Breast epithelium (tissue), 4 donors: ENCODE data around the gene PEX19. TPM values are rescaled to one million over a fixed set of nuclear protein-coding genes. Genes with fewer than 3 reads are reported as not detected.

ENCODE experiments used
- DNase-seq, 2 donors: peaks; one replicate each; pipeline ENCODE4 v3.0.0-alpha.2; 2019; ENCODE audit warnings: low spot score in 2 of 2
- H3K27ac ChIP-seq, 2 donors: fragments of 200-600 bp; sonication (generic) in 1 of 2; one replicate each; pipeline ENCODE4 v1.5.1; 2016 to 2019; ENCODE audit warnings: mild to moderate bottlenecking in 1 of 2
- H3K27me3 ChIP-seq, 2 donors: fragments of 200-600 bp; sonication (generic) in 1 of 2; one replicate each; pipeline versions ENCODE4 v1.5.1 to v1.6.0; 2017 to 2019; ENCODE audit warnings: control low read depth in 1 of 2, mild to moderate bottlenecking in 1 of 2
- H3K36me3 ChIP-seq: fragments of 200-600 bp; one replicate; pipeline ENCODE4 v1.5.1; 2019
- H3K4me1 ChIP-seq, 2 donors: fragments of 200-600 bp; sonication (generic); one replicate each; pipeline ENCODE4 v1.5.1; 2016 to 2019; ENCODE audit warnings: control low read depth in 1 of 2
- H3K4me3 ChIP-seq, 3 donors: fragments of 200-600 bp; sonication (generic); 1 replicate in 2 of 3; 2 replicates in 1 of 3; pipeline ENCODE4 v1.5.1; 2016 to 2019; ENCODE audit warnings: mild to moderate bottlenecking in 3 of 3, moderate library complexity in 2 of 3
- H3K9me3 ChIP-seq, 2 donors: fragments of 200-600 bp; sonication (generic) in 1 of 2; one replicate each; pipeline ENCODE4 v1.5.1; 2016 to 2019; ENCODE audit warnings: control low read depth in 1 of 2
- POLR2A ChIP-seq: fragments of 450-650 bp; IDR thresholded peaks from one replicate; pipeline ENCODE4 v1.6.1; 2016; ENCODE audit warnings: antibody characterized with exemption, mild to moderate bottlenecking, moderate library complexity
- POLR2AphosphoS5 ChIP-seq, 3 donors: sonication (generic); formaldehyde crosslinking; IDR thresholded peaks; one replicate each; pipeline ENCODE4 v1.6.1; 2017; ENCODE audit warnings: antibody characterized with exemption in 3 of 3
- intact Hi-C: fragments of 100-400 bp; cut with DNase I; formaldehyde crosslinking; loops from one replicate; pipeline ENCODE4 v1.15.1; 2023; ENCODE audit warnings: low total_unique reads
- total RNA-seq, 3 donors: library from RNA; depleted of rRNA; stranded (reverse); fragments of >200 nt; gene quantifications; one replicate each; pipeline ENCODE4 v1.1.0, GENCODE V29; 2016
- TF ChIP-seq, protein P1 (sequence below), 3 donors: fragments of 450-650 bp; IDR thresholded peaks; one replicate each; pipeline ENCODE4 v1.5.1; 2016 to 2017; ENCODE audit warnings: antibody characterized with exemption in 3 of 3, mild to moderate bottlenecking in 3 of 3, moderate library complexity in 3 of 3

Gene PEX19
- total RNA-seq, 3 donors from 2014 or later = 58.7 to 136 (median 80.1) TPM

DNA sequence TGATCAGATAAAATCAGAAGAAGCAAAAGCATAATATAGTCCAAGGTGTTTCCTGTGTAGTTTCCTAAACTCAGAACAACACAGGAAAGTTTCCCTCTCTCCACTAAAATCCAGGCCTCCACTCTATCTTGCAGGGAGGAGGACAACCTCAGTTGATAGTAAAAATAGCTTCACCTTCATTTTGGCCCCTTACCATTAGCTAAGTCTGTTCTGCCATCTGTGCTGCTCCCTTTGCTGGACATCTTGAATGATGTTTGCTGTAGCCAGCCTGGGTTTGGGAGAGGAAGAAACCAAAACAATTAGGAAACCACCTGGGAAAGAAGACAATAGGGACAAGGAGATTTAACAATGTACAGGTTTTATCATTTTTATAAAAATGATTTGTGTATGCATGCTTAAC, 41.2 kb downstream of the PEX19 start:
- Histone ChIP-seq H3K4me1 (no peaks in the 10 kb centered on the region), H3K36me3 (no peaks in the 10 kb centered on the region), H3K27ac (no peak overlapping the region), H3K9me3 (no peaks in the 10 kb centered on the region), H3K4me3 (no peak overlapping the region), H3K27me3 (no peaks in the 10 kb centered on the region)
- no peak for DNase-seq
- intact Hi-C loops = no loop called here
- TF ChIP-seq POLR2A (no peak), POLR2AphosphoS5 (IDR thresholded peaks at IDR 0.05) (no peak)
- TF ChIP-seq, protein P1, sequence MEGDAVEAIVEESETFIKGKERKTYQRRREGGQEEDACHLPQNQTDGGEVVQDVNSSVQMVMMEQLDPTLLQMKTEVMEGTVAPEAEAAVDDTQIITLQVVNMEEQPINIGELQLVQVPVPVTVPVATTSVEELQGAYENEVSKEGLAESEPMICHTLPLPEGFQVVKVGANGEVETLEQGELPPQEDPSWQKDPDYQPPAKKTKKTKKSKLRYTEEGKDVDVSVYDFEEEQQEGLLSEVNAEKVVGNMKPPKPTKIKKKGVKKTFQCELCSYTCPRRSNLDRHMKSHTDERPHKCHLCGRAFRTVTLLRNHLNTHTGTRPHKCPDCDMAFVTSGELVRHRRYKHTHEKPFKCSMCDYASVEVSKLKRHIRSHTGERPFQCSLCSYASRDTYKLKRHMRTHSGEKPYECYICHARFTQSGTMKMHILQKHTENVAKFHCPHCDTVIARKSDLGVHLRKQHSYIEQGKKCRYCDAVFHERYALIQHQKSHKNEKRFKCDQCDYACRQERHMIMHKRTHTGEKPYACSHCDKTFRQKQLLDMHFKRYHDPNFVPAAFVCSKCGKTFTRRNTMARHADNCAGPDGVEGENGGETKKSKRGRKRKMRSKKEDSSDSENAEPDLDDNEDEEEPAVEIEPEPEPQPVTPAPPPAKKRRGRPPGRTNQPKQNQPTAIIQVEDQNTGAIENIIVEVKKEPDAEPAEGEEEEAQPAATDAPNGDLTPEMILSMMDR (IDR thresholded peaks at IDR 0.05) = no peak

DNA sequence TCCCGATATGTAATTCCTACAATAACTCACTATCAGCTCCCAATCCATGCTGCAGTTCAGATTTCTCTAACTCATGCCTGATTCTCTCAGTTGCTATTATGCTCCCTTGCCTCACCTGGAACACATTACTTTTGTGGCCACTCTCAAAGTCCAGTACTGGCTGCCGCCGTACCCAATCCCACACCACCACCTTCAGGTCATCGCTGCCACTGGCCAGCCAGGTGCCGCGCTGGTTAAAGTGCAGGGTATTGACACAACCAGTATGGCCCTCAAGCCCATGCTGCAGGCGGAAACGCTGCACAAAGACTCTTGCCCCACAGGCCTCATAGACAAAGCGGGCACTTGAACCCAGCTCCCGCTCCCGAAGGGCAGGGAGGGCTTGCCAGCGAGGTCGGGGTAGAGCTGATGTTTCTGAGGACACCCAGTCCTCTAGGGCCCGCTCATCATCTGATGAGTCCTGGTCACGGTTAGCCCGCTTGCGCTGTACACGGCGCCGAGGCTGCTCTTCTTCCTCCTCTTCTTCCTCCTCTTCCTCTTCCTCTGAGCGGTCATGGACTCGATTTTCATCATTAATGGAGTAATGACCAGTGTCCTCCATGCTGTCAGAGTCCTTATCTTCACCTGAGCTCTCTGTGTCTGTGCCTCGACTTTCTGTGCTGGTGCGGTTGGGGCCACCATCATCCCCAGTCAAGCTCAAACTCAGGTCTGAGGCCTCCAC, 45.2 kb downstream of the PEX19 start:
- H3K4me1 ChIP-seq = no peaks in the 10 kb centered on the region
- DNase-seq = no peak
- no peaks in the 10 kb centered on the region for H3K36me3 ChIP-seq
- H3K27ac ChIP-seq = no peak overlapping the region
- intact Hi-C loops = no loop called here
- no peaks in the 10 kb centered on the region for H3K9me3 ChIP-seq
- no peak for TF ChIP-seq POLR2A
- TF ChIP-seq POLR2AphosphoS5 (IDR thresholded peaks at IDR 0.05) = no peak
- TF ChIP-seq, protein P1 (IDR thresholded peaks at IDR 0.05) = no peak
- H3K27me3 ChIP-seq = no peaks in the 10 kb centered on the region
- H3K4me3 ChIP-seq = no peak overlapping the region

DNA sequence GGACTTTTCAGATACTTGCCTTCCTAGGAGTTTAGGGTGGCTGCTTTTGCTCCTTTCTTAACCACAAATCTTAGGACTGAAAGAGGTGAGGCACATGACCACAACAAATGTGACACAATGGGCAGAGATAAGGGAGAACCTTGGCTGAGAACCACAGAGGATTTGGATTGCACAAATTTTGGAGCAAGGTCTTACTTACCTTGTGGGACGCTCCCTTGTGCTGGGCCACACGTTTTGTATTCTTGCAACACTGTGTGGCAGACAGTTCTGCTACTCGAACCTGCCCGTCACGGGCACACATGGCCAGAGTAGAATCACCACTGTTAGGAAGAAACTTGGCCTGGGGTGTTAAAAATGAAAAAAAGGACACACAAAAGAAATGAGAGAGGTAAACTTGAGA, 46.5 kb downstream of the PEX19 start:
- intact Hi-C loops = no loop called here
- no peaks in the 10 kb centered on the region for H3K4me1 ChIP-seq
- H3K36me3 ChIP-seq = no peaks in the 10 kb centered on the region
- TF ChIP-seq, protein P1 (IDR thresholded peaks at IDR 0.05) = no peak
- TF ChIP-seq POLR2AphosphoS5 (IDR thresholded peaks at IDR 0.05) (no peak), POLR2A (no peak)
- no peaks in the 10 kb centered on the region for H3K9me3 ChIP-seq
- H3K4me3 ChIP-seq = no peak overlapping the region
- H3K27me3 ChIP-seq = no peaks in the 10 kb centered on the region
- no peak for DNase-seq
- no peak overlapping the region for H3K27ac ChIP-seq

DNA sequence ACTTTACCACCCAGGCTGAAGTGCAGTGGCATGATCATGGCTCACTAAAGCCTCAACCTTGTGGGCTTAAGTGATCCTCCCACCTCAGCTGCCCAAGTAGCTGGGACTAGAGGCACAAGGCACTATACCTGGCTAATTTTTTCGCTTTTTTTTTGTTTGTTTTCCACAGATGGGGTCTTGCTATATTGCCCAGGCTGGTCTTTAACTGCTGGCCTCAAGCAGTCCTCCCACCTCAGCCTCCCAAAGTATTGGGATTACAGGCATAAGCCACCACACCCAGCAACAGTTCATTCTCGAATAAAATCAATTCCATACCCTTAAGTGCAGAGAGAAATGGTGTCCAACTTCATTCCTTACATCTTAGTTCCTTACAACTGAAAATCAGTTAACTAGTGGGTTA, 47.4 kb downstream of the PEX19 start:
- H3K4me3 ChIP-seq = no peak overlapping the region
- no peaks in the 10 kb centered on the region for H3K4me1 ChIP-seq
- no peaks in the 10 kb centered on the region for H3K27me3 ChIP-seq
- no peak for DNase-seq
- no peak overlapping the region for H3K27ac ChIP-seq
- intact Hi-C loops = no loop called here
- no peaks in the 10 kb centered on the region for H3K36me3 ChIP-seq
- H3K9me3 ChIP-seq = no peaks in the 10 kb centered on the region
- TF ChIP-seq POLR2A = no peak
- no peak for TF ChIP-seq POLR2AphosphoS5 (IDR thresholded peaks at IDR 0.05)
- TF ChIP-seq, protein P1 (IDR thresholded peaks at IDR 0.05) = no peak

DNA sequence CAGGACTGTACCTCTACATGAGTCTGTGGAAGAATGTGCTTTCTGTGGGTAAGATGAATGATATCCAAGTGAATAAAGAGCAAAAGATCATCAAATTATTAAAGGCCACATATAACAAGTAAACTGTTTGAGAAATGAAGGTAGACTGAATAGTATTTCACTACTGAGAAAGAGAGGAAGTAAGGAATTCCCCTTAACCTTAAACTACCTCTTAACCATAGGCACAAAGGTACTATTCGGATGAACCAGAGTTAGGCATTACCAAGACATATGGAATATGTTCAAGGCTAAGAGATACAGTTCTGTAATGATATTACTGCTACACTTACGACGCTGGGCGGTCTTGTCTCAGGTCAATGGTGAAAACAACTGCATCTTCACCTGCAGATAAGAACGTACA, 48.1 kb downstream of the PEX19 start:
- H3K27ac ChIP-seq = no peak overlapping the region
- no peaks in the 10 kb centered on the region for H3K27me3 ChIP-seq
- no peaks in the 10 kb centered on the region for H3K36me3 ChIP-seq
- H3K4me1 ChIP-seq = no peaks in the 10 kb centered on the region
- no peak for DNase-seq
- H3K4me3 ChIP-seq = no peak overlapping the region
- H3K9me3 ChIP-seq = no peaks in the 10 kb centered on the region
- no peak for TF ChIP-seq POLR2A
- no peak for TF ChIP-seq POLR2AphosphoS5 (IDR thresholded peaks at IDR 0.05)
- TF ChIP-seq, protein P1 (IDR thresholded peaks at IDR 0.05) = no peak
- intact Hi-C loops = no loop called here
